ENCODE measurements around the gene XCR1.

GRCh38 chr3:46010519-46011113 lies 16.7 kb downstream of the XCR1 start:
- TF ChIP-seq POLR2A (IDR thresholded peaks at IDR 0.05) = no peak
- no peak for TF ChIP-seq CTCF (IDR thresholded peaks at IDR 0.05 in 8 of 11, conservative IDR thresholded peaks at IDR 0.05 in 3 of 11)
